WERI-Rb-1 (cell line): ENCODE measurements around the gene KIF3C.

Source experiments
- DNase-seq: peaks from one replicate; pipeline ENCODE4 v3.0.0-alpha.2; 2020
- H3K27ac ChIP-seq: fragments of 250-450 bp; sonication (Bioruptor Pico); 2 replicates; pipeline ENCODE4 v1.5.1; 2020; ENCODE audit warnings: mild to moderate bottlenecking, moderate library complexity
- H3K27me3 ChIP-seq: fragments of 250-450 bp; sonication (Bioruptor Pico); 2 replicates; pipeline ENCODE4 v1.5.1; 2021; ENCODE audit warnings: mild to moderate bottlenecking, low read depth, moderate library complexity; ENCODE audit not compliant: insufficient read depth, severe bottlenecking
- H3K36me3 ChIP-seq: fragments of 250-450 bp; sonication (Bioruptor Pico); 2 replicates; pipeline ENCODE4 v1.5.1; 2020; ENCODE audit warnings: mild to moderate bottlenecking, moderate library complexity
- H3K4me3 ChIP-seq: 2 replicates; pipeline ENCODE4 v1.5.1; 2011; ENCODE audit warnings: low read depth, mild to moderate bottlenecking, control low read depth, low read length
- H3K9me3 ChIP-seq: fragments of 250-450 bp; sonication (Bioruptor Pico); 2 replicates; pipeline ENCODE4 v1.5.1; 2021; ENCODE audit warnings: mild to moderate bottlenecking, moderate library complexity; ENCODE audit not compliant: severe bottlenecking
- CTCF ChIP-seq: IDR thresholded peaks from 2 replicates; pipeline ENCODE4 v1.5.1; 2011; ENCODE audit warnings: low read depth, mild to moderate bottlenecking, control low read depth, inconsistent platforms, low read length

Gene KIF3C

GRCh38 chr2:25981596-25982272 is 563 bp downstream of the KIF3C start:
- peak overlapping the region; percentile 82 for H3K4me3 ChIP-seq
- peak overlapping the region; percentile 68 for H3K27ac ChIP-seq
- no peak for DNase-seq
- TF ChIP-seq CTCF: no peak
- no peaks in the 10 kb centered on the region for H3K9me3 ChIP-seq
- peaks cover 20% of the 10 kb centered on the region for H3K36me3 ChIP-seq
- no peaks in the 10 kb centered on the region for H3K27me3 ChIP-seq

GRCh38 chr2:25980951-25981350 is 1.3 kb downstream of the KIF3C start:
- no peak overlapping the region for H3K4me3 ChIP-seq

GRCh38 chr2:25980076-25980887 is 2.0 kb downstream of the KIF3C start:
- DNase-seq: no peak
- TF ChIP-seq CTCF: no peak
- peaks cover 35% of the 10 kb centered on the region for H3K36me3 ChIP-seq
- H3K27ac ChIP-seq: no peak overlapping the region
- H3K9me3 ChIP-seq: no peaks in the 10 kb centered on the region
- no peaks in the 10 kb centered on the region for H3K27me3 ChIP-seq
- no peak overlapping the region for H3K4me3 ChIP-seq

More at GRCh38 chr2:25980951-25981350, 1.3 kb downstream of the KIF3C start:
- no peak for TF ChIP-seq CTCF
- DNase-seq: no peak
- Histone ChIP-seq H3K27ac (no peak overlapping the region), H3K9me3 (no peaks in the 10 kb centered on the region), H3K27me3 (no peaks in the 10 kb centered on the region), H3K36me3 (peaks cover 28% of the 10 kb centered on the region)

- no peak for DNase-seq
- H3K36me3 ChIP-seq: peaks cover 45% of the 10 kb centered on the region
- no peak overlapping the region for H3K27ac ChIP-seq
- no peak for TF ChIP-seq CTCF
- H3K9me3 ChIP-seq: no peaks in the 10 kb centered on the region
- H3K27me3 ChIP-seq: no peaks in the 10 kb centered on the region
- no peak overlapping the region for H3K4me3 ChIP-seq
These were observed 3.3 kb downstream of the KIF3C start for GRCh38 chr2:25979001-25979400.

- no peak overlapping the region for H3K27ac ChIP-seq
- H3K9me3 ChIP-seq: no peaks in the 10 kb centered on the region
- no peak for TF ChIP-seq CTCF
- peaks cover 58% of the 10 kb centered on the region for H3K36me3 ChIP-seq
- H3K4me3 ChIP-seq: no peak overlapping the region
- H3K27me3 ChIP-seq: no peaks in the 10 kb centered on the region
- DNase-seq: no peak
These were observed 4.5 kb downstream of the KIF3C start for GRCh38 chr2:25977768-25978167.
